Lung (tissue), 12 donors: Measurements from ENCODE around the gene ISG20L2. TPM values are rescaled to one million over a fixed set of nuclear protein-coding genes. Genes with fewer than 3 reads are reported as not detected.

ENCODE experiments used
- ATAC-seq: fragments of 200-7000 bp; cut with Tn5 transposase; one replicate; pipeline ENCODE4 v1.9.1; 2020; ENCODE audit warnings: moderate number of reproducible peaks; ENCODE audit not compliant: insufficient read depth, low FRiP score
- DNase-seq, 3 donors: peaks; one replicate each; pipeline ENCODE4 v3.0.0-alpha.2; 2013 to 2017
- H3K27ac ChIP-seq, 2 donors: one replicate each; pipeline ENCODE4 v1.5.1; 2013; ENCODE audit warnings: mild to moderate bottlenecking in 2 of 2, moderate library complexity in 2 of 2, control low read depth in 1 of 2, inconsistent platforms in 1 of 2, low read depth in 1 of 2, low read length in 1 of 2
- H3K27me3 ChIP-seq, 3 donors: one replicate each; pipeline ENCODE4 v1.5.1; 2013; ENCODE audit warnings: low read length in 2 of 3; ENCODE audit not compliant: control insufficient read depth in 3 of 3, insufficient read depth in 3 of 3
- H3K36me3 ChIP-seq, 4 donors: one replicate each; pipeline ENCODE4 v1.5.1; 2013; ENCODE audit warnings: low read length in 4 of 4, mild to moderate bottlenecking in 1 of 4, moderate library complexity in 1 of 4; ENCODE audit not compliant: control insufficient read depth in 4 of 4, insufficient read depth in 4 of 4
- H3K4me1 ChIP-seq, 5 donors: one replicate each; pipeline ENCODE4 v1.5.1; 2013; ENCODE audit warnings: low read length in 5 of 5, mild to moderate bottlenecking in 2 of 5, moderate library complexity in 1 of 5; ENCODE audit not compliant: control insufficient read depth in 5 of 5, insufficient read depth in 5 of 5
- H3K4me3 ChIP-seq: one replicate; pipeline ENCODE4 v1.5.1; 2013; ENCODE audit warnings: mild to moderate bottlenecking, control low read depth, moderate library complexity
- H3K9ac ChIP-seq, 2 donors: one replicate each; pipeline ENCODE4 v1.5.1; 2013; ENCODE audit warnings: low read length in 2 of 2, control low read depth in 1 of 2; ENCODE audit not compliant: insufficient read depth in 1 of 2
- H3K9me3 ChIP-seq, 4 donors: one replicate each; pipeline ENCODE4 v1.5.1; 2013; ENCODE audit warnings: low read length in 3 of 4, mild to moderate bottlenecking in 1 of 4, moderate library complexity in 1 of 4; ENCODE audit not compliant: control insufficient read depth in 4 of 4, insufficient read depth in 3 of 4
- CTCF ChIP-seq: IDR thresholded peaks from 2 replicates; pipeline ENCODE4 v1.5.1; 2012; ENCODE audit warnings: mild to moderate bottlenecking; ENCODE audit errors: control extremely low read depth, extremely low read depth
- WGBS, 2 donors: extraction: QIAGEN DNeasy Blood & Tissue Kit; methylation state at CpG; one replicate each; pipeline ENCODE4 v1.1.7; 2013; 5-methylcytosine and 5-hydroxymethylcytosine counted together
- polyA plus RNA-seq, 2 donors: library from polyadenylated mRNA; stranded (reverse); fragments of 200-250 nt; gene quantifications; one replicate each; pipeline ENCODE4 v1.2.1, GENCODE V29; 2013
- total RNA-seq, 2 donors: library from RNA; depleted of rRNA in 1 of 2; stranded (reverse); fragments of >200 nt in 1 of 2; gene quantifications; one replicate each; pipeline ENCODE4 v1.2.1, GENCODE V29; 2014 to 2021
- donor health status: control.
- donor health status: control.
- donor health status: Bipolar disorder and iron deficiency.
- donor health status: healthy.
- donor health status: DM: yes; HTN: yes; CAD: no.

Gene ISG20L2
- total and polyA plus RNA-seq, 4 donors, result 9.3 to 26.3 (median 17.8) TPM

- Histone ChIP-seq H3K27me3 (no peaks in the 10 kb centered on the region), H3K9me3 (no peaks in the 10 kb centered on the region), H3K36me3 (peaks cover 2 to 19% (median 8%) of the 10 kb centered on the region in 4 donors), H3K4me1 (peaks cover 0 to 1% (median 0%) of the 10 kb centered on the region in 5 donors), H3K9ac (no peak overlapping the region), H3K27ac (no peak overlapping the region), H3K4me3 (no peak overlapping the region)
- DNase-seq (no peak), ATAC-seq (no peak)
- WGBS, 2 donors, result 73 to 86% methylated on average over 4 of the region's 4 CpGs
- no peak for TF ChIP-seq CTCF
These were observed 11.2 kb downstream of the ISG20L2 start for GRCh38 chr1:156717351-156717750.

GRCh38 chr1:156714830-156715229, 13.7 kb downstream of the ISG20L2 start:
- no peak for ATAC-seq
- Histone ChIP-seq H3K9me3 (no peaks in the 10 kb centered on the region), H3K27me3 (no peaks in the 10 kb centered on the region), H3K9ac (no peak overlapping the region), H3K4me1 (peaks cover 0 to 19% (median 3%) of the 10 kb centered on the region in 5 donors), H3K4me3 (no peak overlapping the region), H3K36me3 (peaks cover 0 to 9% (median 0%) of the 10 kb centered on the region in 4 donors), H3K27ac (no peak overlapping the region)
- no peak for TF ChIP-seq CTCF
- no peak for DNase-seq
- 77 to 86% methylated on average over 3 of the region's 3 CpGs for WGBS, 2 donors

GRCh38 chr1:156712626-156713025, 15.9 kb downstream of the ISG20L2 start:
- peaks cover 0 to 9% (median 0%) of the 10 kb centered on the region in 4 donors for H3K36me3 ChIP-seq
- 49 to 65% methylated on average over 3 of the region's 3 CpGs for WGBS, 2 donors
- TF ChIP-seq CTCF, result no peak
- no peaks in the 10 kb centered on the region for H3K27me3 ChIP-seq
- no peak overlapping the region for H3K4me3 ChIP-seq
- no peak for DNase-seq
- H3K9ac ChIP-seq, result no peak overlapping the region
- no peaks in the 10 kb centered on the region for H3K9me3 ChIP-seq
- no peak overlapping the region for H3K27ac ChIP-seq
- peaks cover 0 to 40% (median 10%) of the 10 kb centered on the region in 5 donors for H3K4me1 ChIP-seq
- ATAC-seq, result no peak
